ENCODE results near the gene NAT14.

DNA sequence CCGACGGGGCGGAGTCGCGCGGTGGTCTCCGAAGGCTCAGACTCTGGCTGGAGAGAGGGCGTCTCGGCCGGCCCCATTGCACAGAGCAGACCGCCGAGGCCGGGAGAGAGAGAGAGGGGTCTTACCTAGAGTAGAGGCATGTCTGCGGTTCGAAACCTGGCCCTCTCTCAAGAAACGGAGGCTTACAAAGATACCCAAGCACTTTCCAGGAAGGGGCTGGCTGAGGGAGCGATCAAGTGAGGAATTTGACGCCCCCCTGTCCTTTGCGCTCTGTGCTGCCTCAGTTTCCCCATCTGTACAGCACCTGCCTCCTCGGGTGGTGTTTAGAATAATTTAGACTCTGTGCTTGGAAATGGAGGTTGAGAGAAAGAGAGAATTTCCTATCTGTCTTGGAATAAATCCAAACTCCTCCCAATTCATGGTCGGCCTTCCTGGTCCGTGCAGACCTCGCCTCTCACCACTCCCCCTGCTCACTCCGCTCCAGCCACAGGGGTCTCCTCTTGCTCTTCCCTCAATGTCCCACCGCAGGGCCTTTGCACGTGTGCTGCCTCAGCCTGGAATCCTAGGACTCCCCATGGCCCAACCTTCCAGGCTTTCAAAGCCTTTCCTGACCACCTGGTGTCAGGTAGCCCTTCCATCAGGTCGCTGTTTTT lies 22.9 kb upstream of the NAT14 start:
- no peak for TF ChIP-seq CTCF (conservative IDR thresholded peaks at IDR 0.05; ENCODE audit: low read length)
- TF ChIP-seq EZH2phosphoT487 (IDR thresholded peaks at IDR 0.05; ENCODE audit: borderline replicate concordance, low read depth, low read length): no peak

All from OCI-LY7 (cell line).